NCI-H146 (cell line): ENCODE measurements around the gene SCYGR4.

Experiments
- DNase-seq: peaks from one replicate; lab custom pipeline; 2025; lab: John Stamatoyannopoulos, UW

SCYGR4 gene

GRCh38 chr2:227614246-227614645 is 3.1 kb upstream of the SCYGR4 start:
- DNase-seq = no peak

- no peak for DNase-seq
Measured at GRCh38 chr2:227614740-227615139, 2.6 kb upstream of the SCYGR4 start, which contains the start of gene SCYGR3. Gene SCYGR3, minus strand, starts transcription at chr2:227614840. Its CDS starts 0 bp downstream, at chr2:227614840.

- DNase-seq = no peak
Measured at GRCh38 chr2:227615181-227615580, 2.1 kb upstream of the SCYGR4 start.

- no peak for DNase-seq
Measured at GRCh38 chr2:227615906-227616305, 1.4 kb upstream of the SCYGR4 start.

DNA sequence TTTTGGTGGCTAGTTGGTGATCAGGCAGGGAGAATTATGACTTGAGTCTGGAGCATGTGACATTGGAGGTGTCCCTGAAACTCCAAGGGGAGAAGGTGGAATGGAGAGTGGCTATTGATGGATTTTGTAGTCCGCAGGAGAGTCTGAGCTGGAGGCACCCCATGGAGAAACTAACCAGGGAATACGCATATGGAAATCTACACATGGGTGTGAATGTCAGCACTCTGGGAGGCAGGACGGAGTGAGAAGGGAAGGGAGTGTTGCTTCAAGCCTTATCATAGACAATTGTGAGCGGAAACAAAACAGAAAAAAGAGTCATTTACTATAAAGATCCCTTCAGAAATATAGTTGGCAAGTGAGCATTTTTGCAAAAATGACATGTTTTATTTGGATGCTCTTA is 667 bp upstream of the SCYGR4 start:
- DNase-seq = no peak

DNA sequence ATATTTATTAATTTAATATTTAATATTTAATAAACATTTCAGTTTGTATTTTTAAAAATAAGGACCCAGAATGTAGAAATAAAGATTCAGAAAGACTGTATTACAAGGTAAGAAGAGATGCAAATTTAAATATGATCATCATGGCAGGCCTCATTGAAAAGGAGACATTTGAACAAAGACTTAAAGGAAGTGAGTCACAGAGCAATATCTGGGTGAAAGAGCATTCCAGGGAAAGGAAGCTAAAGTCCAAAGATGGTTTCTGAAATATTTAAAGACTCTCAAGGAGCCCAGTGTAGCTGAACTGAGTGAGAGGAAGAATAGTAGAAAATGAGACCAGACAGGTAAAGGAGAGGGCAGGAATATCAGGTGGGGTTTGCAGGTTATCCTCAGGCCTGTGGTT is 5.9 kb downstream of the SCYGR4 start:
- no peak for DNase-seq

DNA sequence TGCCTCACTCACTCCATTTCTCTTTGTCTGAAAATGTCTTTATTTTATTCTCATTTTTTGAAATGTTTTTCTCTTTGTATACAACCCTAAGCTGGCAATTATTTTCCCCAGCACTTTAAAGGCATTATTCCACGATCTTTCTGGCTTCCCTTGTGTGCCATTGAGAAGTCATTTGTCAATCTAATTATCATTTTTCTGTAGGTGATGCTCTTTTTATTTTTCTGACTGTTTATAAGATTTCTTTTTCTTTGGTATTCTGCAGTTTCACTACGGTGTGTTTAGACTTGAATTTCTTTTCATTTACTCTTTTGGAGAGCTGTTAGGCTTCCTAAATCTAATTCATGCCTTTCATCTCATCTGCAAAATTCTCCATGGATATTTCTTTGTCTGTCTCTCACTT is 8.1 kb downstream of the SCYGR4 start:
- no peak for DNase-seq

GRCh38 chr2:227626580-227627151 is 9.4 kb downstream of the SCYGR4 start:
- no peak for DNase-seq

GRCh38 chr2:227627769-227628168 is 10.5 kb downstream of the SCYGR4 start:
- no peak for DNase-seq

DNA sequence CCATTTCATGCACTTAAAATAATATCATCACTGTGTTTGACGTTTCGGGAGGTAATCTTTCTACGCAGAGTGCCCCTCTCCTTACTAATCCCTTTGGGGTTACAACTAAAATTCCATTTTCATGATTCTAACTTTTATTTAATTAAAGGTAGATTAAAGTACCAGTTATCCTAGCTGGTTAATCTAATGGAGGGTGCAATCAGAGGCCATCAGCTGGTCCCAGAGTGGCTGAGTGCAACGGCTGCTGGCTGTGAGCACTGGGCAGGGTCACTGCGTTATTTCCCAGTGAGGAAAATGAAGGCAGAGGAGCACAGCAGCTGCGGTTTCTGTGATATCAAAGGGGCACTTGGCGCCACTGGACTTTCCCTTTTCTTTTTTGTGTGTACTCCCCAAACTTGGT is 12.1 kb downstream of the SCYGR4 start:
- DNase-seq = no peak

DNA sequence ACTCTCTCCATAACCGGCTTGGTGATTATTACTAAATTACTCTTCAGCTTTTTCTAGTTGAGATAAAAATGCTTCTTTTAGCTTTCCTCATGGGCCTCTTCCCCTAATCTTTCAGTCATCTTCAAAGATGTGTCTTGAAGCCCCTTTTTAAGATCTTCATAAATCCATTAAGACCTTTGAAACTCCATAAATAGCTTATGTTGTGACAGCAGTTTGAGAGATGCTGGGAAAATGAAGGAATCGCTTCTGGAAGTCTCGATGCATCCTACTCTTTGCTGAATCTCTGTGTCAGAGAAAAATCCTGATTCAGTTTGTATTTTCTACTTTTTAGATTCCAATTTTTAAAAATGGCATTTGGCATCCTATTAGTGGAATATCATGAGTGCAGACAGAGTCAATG is 13.0 kb downstream of the SCYGR4 start:
- no peak for DNase-seq

DNA sequence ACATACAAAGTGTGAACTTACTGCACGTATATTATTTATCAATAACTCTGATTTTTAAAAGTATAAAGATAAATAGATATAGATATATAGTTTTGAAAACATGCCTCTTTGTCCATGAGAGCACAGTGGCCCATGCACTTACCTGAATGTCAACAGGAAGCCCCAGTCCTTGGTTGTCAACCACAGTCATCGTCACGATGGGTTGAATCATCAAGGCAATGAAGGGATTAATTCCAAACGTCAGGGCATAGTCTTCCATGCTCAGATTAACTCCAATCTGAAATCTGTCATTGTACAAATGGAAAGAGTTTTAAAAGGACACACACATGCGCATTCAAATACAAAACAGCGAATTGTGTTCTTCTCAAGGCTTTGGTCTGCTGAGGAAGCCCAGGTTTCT is 15.5 kb downstream of the SCYGR4 start:
- DNase-seq = no peak

DNA sequence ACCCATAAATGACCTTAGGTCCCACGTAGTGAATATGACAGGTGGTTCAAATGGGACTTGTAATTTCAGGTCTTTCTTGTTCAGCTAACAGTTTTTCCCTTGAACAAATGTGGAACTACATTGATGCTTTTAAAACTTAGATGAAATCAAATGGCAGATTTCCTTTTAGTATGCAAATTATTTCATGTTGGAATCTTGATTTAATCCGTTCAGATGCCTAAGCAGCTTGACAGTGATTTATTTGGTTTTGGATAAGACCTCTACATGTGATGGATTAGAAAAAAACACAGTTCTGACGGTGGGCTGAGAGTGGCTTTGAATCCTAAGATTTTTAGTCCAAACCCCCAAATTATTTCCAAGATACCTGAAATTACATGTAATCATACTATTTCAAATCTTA is 16.9 kb downstream of the SCYGR4 start:
- no peak for DNase-seq

DNA sequence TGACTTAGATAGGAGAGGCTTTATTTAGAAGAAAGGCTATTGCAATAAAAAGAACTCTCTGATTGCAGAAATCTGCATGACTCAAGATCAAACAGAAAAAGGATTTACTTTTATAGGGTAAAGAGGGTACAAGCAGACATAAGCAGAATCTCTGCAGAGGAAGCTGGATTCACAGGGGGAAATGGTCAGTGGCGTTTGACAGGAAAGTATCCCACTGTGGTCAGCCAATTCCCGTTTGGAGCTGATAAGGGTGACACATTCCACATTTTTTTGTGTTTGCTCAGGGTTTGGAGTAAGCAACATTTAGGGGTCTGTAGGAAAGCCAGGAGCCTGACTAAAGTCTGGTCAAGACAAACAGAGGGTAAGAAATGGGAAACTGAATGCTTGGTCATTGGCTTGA is 25.4 kb downstream of the SCYGR4 start:
- DNase-seq = no peak

- no peak for DNase-seq
Measured at GRCh38 chr2:227643990-227644551, 26.8 kb downstream of the SCYGR4 start.

DNA sequence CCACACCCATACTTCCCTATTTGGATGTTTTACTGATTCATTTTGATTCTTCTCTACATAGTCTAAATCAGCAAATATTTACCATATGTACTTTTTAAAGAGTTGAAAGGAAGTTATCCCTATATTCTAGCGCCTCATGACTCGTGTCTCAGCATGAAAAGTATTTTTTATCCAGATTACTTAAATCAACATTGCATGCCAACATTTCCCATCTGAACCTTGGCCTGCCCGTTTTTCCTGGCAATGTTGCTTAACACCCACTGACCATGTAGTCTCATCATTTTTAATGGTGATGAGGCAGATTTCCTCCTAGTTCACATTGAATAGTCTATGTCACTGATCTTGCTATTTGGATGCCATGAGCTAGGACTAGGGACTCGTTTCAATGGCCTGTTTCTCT is 36.1 kb downstream of the SCYGR4 start:
- DNase-seq = no peak

GRCh38 chr2:227654426-227654825 is 37.1 kb downstream of the SCYGR4 start:
- DNase-seq = no peak

DNA sequence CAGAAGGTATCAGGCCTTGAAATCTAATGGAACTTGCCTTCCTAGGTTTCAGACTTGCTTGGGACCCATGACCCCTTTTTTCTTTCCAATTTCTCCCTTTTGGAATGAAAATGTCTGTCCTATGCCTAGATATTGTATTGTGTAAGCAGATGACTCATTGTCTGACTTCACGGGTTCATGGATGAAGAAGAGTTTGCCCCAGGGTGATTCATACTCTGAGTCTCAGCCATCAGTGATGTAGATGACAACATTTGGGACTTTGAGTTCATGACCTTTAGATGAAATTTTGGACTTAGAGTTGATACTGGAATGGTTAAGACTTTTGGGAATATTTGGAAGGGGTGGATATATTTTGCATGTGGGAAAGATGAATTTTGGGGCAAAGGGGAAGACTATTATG is 38.2 kb downstream of the SCYGR4 start:
- DNase-seq = no peak

DNA sequence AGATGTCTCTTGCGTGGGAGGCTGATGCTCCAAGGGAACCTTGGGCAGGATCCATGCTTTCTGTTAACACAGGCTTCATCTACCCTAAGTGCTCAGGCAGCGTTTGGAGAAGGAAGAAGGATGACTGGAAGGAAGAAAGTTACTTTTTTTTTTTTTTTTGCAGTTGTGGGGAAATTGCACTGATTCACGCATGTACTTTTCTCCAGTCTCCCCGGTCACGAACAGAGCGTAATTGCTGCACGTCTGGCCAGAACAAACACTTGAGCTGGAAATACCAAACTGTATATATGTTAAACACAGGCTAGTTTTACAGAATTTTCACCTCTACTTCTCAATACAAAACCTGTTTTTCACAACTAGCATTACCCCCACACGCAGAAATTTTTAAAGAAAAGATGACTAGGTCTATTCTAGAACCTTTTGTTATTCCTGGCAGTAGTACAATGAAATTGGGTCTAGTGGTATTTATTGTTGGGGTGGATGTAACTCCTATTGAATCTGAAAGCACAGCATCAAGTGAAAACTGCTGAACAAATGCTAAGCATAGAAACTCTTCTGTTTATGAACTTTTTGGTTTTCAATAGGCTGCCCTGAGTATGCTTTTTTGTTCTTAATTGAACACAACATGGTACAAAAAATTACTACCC is 40.0 kb downstream of the SCYGR4 start:
- DNase-seq = no peak

- no peak for DNase-seq
Measured at GRCh38 chr2:227661025-227661649, 43.8 kb downstream of the SCYGR4 start.

- DNase-seq = no peak
Measured at GRCh38 chr2:227661827-227662226, 44.5 kb downstream of the SCYGR4 start.

- DNase-seq = no peak
Measured at GRCh38 chr2:227665189-227665940, 48.1 kb downstream of the SCYGR4 start.
